Stimulated activated CD8-positive, alpha-beta memory T cell treated with anti-CD3 and anti-CD28 coated beads, Interleukin-2, amount 100 ng/mL, for 1 hour (primary cell): ENCODE measurements around the gene ANKH.

Experiments used
- DNase-seq, 2 donors: peaks; one replicate each; pipeline ENCODE4 v3.0.0-alpha.2; 2020; ENCODE audit warnings: low read depth in 2 of 2

ANKH gene

DNA sequence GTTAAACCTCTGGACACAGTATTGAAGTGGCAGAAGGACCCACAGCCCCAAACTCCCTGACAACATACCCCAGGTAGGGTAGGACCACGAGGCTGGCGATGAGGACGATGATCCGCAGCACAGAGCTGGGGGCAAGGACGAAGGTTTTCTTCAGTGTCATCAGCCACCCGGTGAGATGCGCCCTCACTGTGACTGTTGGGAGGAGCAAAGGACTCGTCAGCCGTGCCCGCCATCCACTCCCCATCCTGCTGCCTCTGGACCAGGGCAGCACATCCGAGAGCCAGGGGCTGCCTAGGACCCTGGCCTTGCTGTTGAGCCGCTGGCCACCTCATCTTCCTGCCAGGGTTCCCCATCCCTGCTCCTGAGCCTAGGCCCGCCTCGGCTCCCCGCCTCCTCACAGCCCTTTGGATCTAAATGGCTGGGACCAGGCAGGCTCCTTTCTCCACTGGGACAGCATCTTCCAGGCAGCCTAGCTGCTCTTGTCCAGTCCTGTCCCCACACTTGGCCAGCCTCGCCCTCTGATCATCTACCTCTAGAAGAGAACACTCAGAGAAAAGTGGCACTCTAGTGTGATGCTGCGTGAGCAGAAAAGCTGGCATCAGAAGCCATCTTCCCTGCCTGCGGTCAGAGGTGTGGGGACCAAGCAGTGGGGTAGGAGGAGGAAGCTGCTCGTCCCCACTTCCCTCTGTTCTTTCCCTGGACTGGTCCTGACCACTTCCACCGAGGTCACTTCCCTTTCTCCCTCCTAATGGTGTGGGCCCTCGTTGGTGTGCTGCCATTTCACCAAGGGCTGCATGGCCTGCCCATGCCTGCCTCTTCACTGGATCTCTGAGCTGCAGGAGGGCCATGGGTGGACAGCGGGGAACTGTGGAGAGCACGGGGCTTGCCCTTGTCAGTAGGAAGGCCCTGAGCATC, 157.8 kb downstream of the ANKH start:
- no peak for DNase-seq

GRCh38 chr5:14712666-14713065, 158.9 kb downstream of the ANKH start:
- no peak for DNase-seq

GRCh38 chr5:14712131-14712530, 159.4 kb downstream of the ANKH start:
- DNase-seq: no peak

- no peak for DNase-seq
Measured at GRCh38 chr5:14710313-14710994, 161.1 kb downstream of the ANKH start.

DNA sequence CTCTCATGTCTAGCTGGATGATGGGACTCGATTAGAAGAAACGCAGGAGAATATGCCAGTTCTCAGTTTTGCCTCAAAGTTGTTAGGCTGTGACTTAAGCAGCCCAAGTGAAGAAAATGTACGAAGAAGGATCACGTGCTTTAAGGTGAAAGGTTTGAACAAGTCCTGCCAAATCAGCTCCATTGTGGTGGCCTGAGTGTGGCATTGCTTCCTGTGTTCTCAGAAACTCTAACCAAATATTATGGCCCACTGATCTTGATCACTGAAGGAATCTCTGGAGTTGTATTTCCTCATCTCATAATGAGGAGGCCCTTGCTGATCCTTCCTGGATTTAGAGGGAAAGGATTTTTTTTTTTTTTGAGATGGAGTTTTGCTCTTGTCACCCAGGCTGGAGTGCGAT, 163.0 kb downstream of the ANKH start:
- DNase-seq: no peak

- DNase-seq: no peak
Measured at GRCh38 chr5:14707811-14708390, 163.7 kb downstream of the ANKH start.

- peak in 1 of 2 donors; percentile 7 for DNase-seq
Measured at GRCh38 chr5:14706615-14707021, 165.0 kb downstream of the ANKH start.

DNA sequence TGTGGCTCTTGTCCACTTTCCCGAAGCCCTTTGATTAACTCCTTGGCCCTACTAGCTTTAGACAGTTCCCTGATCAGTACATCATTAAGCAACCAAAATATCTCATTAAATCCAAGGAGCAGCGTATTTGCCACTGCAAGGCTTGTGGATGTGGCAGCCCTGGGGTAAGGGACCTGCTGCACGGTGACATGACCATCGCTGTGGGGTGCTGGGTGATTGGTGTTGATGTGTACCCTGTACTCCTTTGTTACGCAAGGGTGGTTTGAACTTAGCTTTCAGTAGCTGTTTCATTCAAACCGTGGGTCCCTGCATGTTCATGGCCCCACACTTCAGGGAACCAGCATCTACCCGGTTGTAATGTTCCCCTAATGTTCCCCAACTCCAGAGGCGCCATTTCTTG, 166.0 kb downstream of the ANKH start:
- no peak for DNase-seq

- no peak for DNase-seq
Measured at GRCh38 chr5:14702238-14702839, 169.2 kb downstream of the ANKH start.

DNA sequence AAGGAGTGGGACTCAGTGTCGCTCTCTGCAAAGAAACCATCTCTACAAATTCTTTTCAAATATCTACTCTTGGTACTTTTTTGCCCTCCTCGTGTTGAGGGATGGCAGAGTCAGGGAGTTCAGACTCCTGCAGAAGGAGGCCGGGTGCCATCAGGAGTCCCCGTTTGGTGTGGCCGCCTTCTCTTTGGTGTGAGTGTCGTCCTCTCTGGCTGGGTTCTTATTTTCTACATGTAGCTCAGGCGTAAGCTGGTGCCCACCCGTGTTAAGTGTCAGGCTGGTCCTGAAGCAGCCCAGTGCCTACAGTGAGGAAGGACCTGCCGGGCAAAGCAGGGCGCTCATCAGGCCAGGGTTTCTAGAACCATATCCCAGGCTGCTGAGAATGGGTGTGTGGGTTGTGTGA, 170.0 kb downstream of the ANKH start:
- DNase-seq: no peak

GRCh38 chr5:14700478-14701436, 170.8 kb downstream of the ANKH start:
- no peak for DNase-seq

DNA sequence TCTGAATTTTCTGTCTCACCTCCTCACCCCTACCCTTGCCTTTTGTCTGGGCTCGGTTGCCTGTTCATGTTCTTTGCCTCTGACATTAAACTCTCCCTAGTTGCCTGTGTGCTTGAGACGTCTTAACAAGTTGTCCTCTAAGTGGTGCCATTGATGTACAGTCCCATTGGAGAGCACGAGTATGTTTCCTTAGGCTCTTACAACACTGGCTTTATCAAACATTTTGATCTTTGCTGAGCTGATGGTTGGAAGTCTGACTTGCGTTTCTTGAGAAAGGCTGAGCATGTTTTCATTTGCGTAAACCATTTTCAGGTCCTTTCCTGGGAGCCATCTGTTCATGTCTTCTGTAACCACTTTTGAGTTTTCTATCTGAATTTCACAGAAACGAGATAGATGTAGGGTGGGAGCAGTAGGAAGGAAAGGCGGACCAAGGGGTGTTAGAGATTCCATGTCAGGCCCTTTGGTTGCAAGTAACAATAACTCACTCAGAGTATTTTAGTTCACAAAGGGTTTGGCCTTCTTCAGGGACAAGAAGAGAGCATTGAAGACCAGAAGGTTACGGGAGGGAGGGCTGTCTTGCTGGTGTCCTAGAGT, 171.7 kb downstream of the ANKH start:
- no peak for DNase-seq

DNA sequence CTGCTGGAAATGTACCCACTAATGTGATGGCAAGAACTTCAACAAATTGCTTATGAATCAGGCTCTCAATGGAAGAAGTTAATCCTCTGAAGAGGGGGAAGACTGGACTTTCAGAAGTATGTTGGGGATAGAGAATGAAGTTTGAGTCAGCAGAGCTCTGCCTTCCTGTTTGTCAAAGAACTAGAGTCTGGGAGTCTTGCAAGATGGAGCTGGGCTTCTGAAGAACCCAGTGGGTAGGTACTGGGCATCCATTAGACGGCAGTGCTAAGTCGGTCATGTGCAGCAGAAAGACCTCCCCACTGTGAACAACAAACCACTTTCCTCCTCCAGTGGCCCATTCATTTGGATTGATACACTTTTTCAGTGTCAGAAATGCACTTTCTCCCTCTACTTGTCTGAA, 172.4 kb downstream of the ANKH start:
- no peak for DNase-seq

DNA sequence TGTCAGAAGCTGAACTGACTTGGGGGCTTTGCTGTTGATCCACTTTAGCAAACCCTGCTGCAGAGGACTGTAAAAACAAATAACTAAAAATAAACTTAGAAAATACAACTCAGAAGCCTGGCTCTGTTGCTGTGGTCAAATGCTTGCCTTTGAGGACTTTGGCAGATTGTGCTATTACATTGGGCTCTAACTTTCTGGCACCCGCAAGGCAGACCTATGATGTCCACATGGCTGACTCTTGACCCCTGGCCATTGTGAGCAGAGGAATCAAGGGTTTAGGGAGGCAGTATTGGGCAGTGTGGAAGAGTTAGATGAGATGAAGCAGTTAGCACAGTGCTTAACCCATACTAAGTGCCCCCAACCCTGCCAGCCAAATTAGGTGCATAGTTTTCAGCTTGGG, 173.1 kb downstream of the ANKH start:
- no peak for DNase-seq

GRCh38 chr5:14696851-14697250, 174.7 kb downstream of the ANKH start:
- DNase-seq: no peak

DNA sequence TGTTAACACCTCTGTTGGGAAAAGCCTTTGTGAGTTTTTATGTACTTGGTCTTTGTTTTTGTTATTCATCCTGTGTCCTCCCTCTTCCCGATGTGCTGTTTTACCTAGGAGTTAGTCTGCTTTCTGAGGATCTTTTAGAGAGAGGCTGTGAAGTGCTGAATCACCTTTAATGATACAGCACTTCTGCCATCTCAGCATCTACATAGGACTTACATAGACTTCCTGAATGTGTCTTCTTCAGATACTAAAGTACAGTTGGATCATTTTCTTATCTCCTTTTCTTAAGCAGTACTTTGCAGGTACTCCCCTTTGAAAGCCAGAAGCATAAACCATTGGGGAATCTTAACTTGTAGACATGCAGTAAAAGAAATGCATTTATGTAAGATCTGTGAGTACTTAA, 175.5 kb downstream of the ANKH start:
- DNase-seq: no peak

DNA sequence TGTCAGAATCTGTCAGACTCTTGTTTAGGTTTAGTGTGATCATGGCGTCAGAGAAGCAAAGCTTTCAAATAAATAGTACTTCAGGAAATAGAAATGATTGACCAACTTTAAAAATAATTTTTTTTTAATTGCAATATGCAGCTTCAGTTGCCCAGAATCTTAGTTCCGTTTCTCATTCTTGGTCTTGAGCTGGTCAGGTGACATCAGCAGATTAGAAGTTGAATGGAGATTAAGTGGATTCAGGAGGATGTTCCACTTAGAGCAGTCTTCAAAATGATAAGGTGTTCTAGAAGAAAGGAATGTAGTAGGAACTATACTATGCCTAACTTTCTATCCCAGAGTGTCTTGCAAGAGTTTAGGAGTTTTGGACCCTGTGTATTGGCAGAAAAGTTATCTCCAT, 176.4 kb downstream of the ANKH start:
- no peak for DNase-seq

DNA sequence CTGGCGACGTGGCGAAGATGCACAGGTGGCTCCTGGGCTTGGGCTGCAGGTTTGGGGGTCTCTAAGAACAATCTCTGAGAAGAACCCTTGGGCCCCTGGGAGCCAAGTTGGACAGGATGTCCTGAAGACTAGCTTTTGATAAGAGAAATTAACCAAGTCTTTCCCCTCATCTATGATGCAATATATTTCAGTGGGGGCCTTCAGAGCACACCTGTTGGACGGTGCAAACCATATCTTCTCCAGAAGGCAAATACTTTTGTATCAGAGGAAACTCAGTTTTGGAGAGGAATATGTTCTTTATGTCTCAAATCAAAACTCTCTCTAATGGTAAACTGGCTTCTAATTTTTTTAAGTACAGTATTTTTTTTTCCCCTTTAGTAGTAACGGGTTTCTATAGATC, 178.5 kb downstream of the ANKH start:
- no peak for DNase-seq

GRCh38 chr5:14687023-14687665, 184.4 kb downstream of the ANKH start:
- no peak for DNase-seq

- no peak for DNase-seq
Measured at GRCh38 chr5:14686517-14686916, 185.1 kb downstream of the ANKH start.
